Astrocyte (in vitro differentiated cells and primary cell): ENCODE measurements around the gene GNPDA1.

ENCODE experiments used
- CTCF ChIP-seq: IDR thresholded peaks from 2 replicates; pipeline ENCODE4 v1.5.1; 2011; ENCODE audit warnings: low read depth, mild to moderate bottlenecking, inconsistent platforms, low read length, moderate library complexity; ENCODE audit not compliant: insufficient read depth
- EZH2 ChIP-seq: IDR thresholded peaks from 2 replicates; pipeline ENCODE4 v1.6.1; 2012; ENCODE audit warnings: mild to moderate bottlenecking, low read length, inconsistent platforms; ENCODE audit not compliant: insufficient read depth

GRCh38 chr5:141986072-141986471 is 26.8 kb downstream of the GNPDA1 start:
- no peak for TF ChIP-seq CTCF
- TF ChIP-seq EZH2 = no peak
